Fibroblast of pulmonary artery (primary cell): ENCODE data around the gene MARCHF3.

Experiments used
- DNase-seq: peaks from one replicate; pipeline ENCODE4 v3.0.0-alpha.2; 2010; ENCODE audit warnings: low read depth
- H3K4me3 ChIP-seq: replicated peaks from 2 replicates; pipeline ENCODE4 v1.5.1; 2011; ENCODE audit warnings: low read depth, mild to moderate bottlenecking, control low read depth, low read length, moderate library complexity
- TF ChIP-seq, protein P1 (sequence below): IDR thresholded peaks from 2 replicates; pipeline ENCODE4 v1.5.1; 2011; ENCODE audit warnings: mild to moderate bottlenecking, control low read depth, low read length, inconsistent platforms; ENCODE audit errors: missing control alignments

Gene MARCHF3

DNA sequence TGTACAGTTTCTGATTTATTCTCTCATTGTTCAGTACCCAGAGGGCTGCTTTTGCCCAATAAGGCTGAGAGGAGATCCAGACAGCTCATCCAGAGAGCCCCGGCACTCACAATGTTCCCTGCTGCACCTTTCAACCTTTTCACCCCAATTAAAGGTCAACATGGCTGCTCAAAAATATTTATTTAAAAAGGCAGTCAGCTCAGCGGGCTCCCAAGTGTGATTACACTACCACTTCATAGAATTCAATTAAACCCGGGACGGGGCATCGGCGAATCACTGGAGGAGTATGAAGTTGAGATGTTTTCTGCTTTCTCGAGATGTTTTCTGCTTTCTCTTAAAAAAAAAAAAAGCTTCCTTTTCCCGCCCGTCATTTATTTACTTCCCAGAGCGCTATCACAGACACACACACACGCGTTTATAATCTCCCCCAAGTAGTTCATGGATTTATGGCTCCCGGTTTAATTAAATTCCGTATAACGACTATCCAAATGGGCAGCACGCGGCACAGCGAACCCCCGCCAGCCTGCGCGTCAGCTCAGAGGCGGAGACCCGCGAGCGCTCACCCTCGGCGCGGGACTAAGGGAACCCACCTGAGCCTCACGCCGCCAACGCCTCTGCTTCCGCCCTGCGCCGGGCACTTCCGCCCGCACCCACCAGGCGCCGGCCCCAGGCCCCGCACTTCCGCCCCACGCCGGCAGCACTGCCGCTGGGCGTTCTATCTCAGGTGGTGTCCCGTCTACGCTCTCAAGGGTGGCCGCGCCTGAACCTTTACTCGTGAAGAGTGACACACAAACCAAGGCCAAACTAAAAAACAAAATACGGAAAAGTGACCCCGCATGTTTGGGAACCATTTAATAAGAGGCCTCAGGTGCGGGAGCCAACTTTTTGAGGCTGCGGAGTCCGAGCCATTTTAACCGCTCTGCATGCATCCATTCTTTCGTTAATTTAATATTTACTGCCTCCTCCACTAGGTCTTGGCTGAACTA lies 42.8 kb upstream of the MARCHF3 start, which contains the start of gene C5orf63:
Gene C5orf63, minus strand, starts transcription at position 642 of the 986 bp plus-strand sequence. CDS start 14,507 bp downstream, outside the sequence.
- DNase-seq, result peak; percentile 29
- TF ChIP-seq, protein P1, sequence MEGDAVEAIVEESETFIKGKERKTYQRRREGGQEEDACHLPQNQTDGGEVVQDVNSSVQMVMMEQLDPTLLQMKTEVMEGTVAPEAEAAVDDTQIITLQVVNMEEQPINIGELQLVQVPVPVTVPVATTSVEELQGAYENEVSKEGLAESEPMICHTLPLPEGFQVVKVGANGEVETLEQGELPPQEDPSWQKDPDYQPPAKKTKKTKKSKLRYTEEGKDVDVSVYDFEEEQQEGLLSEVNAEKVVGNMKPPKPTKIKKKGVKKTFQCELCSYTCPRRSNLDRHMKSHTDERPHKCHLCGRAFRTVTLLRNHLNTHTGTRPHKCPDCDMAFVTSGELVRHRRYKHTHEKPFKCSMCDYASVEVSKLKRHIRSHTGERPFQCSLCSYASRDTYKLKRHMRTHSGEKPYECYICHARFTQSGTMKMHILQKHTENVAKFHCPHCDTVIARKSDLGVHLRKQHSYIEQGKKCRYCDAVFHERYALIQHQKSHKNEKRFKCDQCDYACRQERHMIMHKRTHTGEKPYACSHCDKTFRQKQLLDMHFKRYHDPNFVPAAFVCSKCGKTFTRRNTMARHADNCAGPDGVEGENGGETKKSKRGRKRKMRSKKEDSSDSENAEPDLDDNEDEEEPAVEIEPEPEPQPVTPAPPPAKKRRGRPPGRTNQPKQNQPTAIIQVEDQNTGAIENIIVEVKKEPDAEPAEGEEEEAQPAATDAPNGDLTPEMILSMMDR, result no peak
- H3K4me3 ChIP-seq, result peak within 1 kb of the TSS; percentile 61

DNA sequence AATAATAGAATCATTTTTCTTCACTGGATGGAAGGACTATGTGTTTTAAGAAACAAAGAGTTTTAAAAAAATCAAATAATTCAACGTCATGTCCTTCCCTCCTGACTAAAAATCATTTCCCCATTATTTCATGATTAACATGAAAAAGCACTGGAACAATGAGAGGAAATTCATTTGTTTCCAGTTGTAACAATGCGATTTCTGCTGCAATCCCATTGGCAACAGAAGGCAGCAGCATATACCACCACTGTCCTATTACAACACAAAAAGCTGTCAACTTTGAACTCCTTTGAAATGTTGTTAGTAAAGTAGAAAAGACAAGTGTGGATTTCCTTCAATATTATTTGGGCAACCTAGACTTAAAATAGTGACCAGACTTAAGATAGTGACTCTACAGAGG lies 39.9 kb upstream of the MARCHF3 start:
- TF ChIP-seq, protein P1, result peak; percentile 13
- no peak overlapping the region for H3K4me3 ChIP-seq
- DNase-seq, result peak; percentile 75

DNA sequence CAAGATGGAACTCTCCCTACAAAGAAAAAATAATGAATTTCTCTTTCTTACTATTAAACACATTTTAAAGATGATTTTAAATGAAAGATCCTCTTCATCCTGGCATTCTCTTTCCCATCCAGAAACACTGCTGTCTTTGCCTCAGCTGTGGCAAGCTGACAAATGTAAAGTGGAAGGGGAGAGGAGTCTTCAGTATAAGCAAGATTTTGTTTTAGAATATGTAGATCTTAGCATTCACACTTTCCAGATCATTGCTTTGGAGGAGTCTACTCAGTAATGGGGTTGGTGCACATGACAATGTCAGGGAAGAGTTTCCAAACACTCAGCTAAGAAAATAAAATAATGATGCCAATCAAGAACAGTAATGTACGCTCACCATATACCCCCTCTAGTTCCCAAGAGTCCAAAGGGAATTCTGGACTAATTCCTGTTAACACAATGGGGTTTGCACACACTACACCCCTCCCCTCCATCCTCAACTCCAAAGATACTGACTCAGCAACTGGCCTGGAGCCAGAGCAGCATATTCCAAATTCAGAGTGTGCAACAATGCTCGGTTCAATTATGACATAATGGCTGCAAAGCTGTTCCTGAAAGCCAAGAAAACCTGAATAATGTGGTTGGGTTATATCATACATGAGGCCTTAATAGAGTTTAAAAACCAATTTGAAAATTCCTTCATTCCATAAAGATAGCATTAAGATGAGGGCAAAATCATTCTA lies 38.3 kb upstream of the MARCHF3 start:
- H3K4me3 ChIP-seq, result no peak overlapping the region
- TF ChIP-seq, protein P1, result no peak
- peak; percentile 92 for DNase-seq

DNA sequence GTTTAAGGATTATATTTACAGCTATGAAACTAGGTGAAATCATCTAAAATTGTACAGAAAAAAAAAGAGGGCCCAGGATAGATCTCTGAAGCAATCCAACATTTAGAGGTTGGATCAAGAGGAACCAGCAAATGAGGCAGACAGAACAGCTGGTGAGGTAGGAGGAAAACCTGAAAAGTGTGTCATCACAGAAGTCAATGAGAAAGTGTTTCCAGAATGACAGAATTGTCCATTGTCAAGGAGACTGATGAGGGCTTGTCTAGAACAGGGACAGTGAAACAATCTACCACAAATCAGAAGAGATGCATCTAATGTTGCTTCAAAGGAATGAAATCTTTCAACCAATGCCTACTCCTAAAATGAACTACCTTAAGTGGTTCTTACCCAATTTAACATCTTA lies 36.4 kb upstream of the MARCHF3 start:
- no peak overlapping the region for H3K4me3 ChIP-seq
- no peak for DNase-seq
- TF ChIP-seq, protein P1, result no peak

DNA sequence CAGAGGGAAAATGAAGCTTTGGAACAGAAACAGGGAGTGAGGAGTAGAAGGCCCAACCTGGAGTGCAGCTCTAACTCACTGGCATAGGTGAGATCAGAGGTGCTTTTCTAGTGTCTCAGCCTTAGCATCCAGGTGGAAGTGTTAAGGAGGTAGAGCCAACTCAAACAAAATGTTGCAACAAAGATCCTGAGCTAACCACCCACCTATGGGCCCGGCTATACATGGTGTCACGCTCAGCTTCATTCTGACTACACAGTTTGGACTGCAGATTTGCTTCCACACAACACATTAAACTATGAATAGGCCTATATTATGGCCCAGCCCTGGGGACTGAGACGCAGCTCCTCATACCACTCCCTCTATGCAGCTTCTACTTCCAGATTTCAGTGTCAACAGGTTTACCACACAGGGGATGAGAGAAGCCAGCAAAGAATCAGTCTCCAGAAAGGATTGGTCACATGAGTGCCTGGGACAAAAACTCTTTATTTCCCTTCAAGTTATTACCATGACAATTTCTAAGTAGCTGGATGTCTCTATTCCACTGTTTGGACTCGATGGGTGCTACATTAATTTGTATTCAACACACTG lies 34.0 kb upstream of the MARCHF3 start:
- H3K4me3 ChIP-seq, result no peak overlapping the region
- DNase-seq, result no peak
- TF ChIP-seq, protein P1, result no peak

DNA sequence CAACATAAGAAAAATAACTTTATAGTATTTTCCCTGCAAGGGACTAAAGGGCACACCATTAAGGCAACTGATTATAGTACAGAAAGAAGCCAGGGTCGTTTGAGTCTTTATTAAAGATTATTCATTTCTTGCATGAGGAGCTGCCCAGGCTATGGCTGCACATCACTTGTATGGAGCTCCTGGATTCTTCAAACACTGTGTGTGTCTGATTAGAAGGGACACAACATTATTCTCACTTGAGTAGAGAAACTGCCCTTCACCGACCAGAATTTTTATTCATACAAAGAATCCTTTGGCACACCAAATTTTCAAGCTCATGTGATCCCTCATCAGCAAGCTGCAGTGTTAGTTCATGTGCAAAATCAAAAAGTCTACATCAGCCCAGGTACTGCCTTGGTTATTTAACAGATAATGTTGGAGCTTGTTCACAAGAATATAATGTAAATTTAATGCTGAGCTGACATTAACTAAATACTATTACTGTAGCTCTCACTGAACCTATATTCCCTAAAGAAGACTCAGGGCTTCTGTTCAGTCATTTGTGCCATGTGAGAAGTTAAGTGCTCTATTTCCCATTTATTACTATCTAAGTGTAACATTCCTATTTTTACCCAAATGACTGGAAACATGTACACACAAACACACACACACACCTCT lies 33.0 kb upstream of the MARCHF3 start:
- DNase-seq, result no peak
- TF ChIP-seq, protein P1, result no peak
- no peak overlapping the region for H3K4me3 ChIP-seq
